Activated T-cell treated with anti-CD3 and anti-CD28 coated beads for 24 hours (primary cell): Measurements from ENCODE around the gene NAA15.
A peak's percentile ranks its signal among the peaks of the same experiment; 100 is the strongest.
"Not testable (repeated sequence)": the region's sequence is repeated elsewhere in the genome, so short reads cannot be mapped to it uniquely, and the experiment has no call there.

Experiments used
- DNase-seq: peaks from one replicate; pipeline ENCODE4 v3.0.0-alpha.2; 2020; ENCODE audit warnings: low read depth

NAA15 gene

DNA sequence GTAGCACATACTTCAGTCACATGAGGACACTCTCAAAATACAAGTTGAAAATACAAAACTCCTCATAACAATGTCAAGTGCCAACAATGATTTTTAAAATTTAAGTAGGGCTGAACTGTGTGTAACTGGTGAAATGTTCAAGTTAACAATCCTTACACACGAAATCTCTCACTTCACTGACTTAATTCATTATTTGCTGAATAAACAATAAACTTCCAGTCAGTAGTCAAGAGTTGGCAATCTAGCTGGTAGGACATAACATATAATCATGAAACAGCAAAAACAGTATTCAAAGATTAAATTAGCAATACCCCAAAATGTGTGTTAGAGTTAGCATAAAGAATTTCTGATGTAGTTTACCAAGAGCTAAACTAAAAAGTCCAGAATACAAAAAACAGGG lies 150.7 kb downstream of the NAA15 start:
- no peak for DNase-seq

- DNase-seq: peak; percentile 50
Measured at GRCh38 chr4:139453041-139453370, 151.7 kb downstream of the NAA15 start.

DNA sequence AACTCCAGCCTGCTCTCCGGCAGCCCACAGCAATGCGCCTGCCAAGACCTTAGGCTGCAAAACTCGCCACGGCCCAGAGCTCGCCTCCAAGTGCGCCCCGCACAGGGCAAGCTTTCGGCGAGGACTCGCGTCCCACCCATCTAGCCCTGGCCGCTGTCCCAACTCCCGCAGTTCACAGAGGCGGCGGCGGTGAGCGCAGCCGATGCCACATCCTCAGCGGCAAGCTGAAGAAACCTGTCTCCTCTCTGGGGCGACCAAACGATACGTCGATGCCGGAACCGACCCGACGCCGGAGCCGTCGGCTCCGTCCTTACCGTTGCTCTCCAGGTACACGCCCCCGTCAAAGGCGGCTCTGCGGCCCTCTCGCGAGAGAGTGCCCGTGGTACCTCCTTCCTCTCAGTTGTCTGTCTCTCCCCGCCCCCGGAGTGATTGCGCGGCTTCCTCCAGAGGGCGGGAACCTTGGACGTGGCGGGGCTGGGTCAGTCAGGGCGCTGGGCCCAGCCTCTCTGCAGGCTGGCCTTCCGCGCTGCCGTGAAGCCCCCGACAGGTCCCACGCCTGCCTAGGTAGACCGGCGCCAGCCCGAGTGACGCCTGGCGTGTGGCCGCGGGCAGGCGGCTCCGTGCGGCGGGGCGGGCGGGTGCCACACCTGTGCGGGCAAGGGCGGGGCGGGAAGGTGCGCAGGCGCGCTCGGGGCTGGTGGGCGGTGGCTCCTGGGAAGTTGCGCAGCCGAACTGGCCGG lies 152.2 kb downstream of the NAA15 start:
- peak; percentile 94 for DNase-seq

GRCh38 chr4:139454111-139455045 lies 153.1 kb downstream of the NAA15 start, which contains the start of gene RAB33B:
RAB33B (plus strand) TSS chr4:139454121; CDS start chr4:139454196, 75 bp downstream.
- DNase-seq: no peak

DNA sequence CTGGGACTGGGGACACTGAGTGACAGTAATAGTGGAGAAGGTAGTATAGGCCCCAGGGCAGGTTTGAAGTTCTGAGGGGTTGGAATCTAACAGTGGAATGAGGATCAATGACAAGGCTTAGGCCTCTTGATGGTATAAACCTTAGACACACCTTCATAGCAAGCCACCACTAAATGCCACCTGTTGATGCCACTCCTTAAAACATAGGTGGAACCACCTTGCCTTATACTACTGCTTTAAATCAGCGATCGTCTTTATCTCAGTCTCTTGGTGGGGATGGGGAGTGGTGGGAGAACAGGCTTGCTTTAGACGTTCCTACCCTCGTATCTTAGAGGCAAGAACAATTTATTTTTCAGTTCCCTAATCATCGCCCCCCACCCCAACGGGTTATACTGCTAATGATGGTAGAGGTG lies 153.8 kb downstream of the NAA15 start:
- DNase-seq: no peak

- no peak for DNase-seq
Measured at GRCh38 chr4:139457318-139457717, 156.0 kb downstream of the NAA15 start.

DNA sequence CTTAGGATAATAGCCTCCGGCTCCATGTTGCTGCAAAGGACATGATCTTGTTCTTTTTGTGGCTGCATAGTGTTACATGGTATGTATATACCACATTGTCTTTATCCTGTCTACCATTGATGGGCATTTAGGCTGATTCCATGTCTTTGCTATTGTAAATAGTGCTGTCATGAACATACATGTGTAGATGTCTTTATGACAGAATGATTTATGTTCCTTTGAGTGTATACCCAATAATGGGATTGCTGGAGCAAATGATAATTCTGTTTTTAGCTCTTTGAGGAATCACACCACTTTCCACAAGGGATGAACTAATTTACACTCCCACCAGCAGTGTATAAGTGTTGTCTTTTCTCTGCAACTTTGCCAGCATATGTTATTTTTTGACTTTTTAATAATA lies 157.2 kb downstream of the NAA15 start:
- no peak for DNase-seq

DNA sequence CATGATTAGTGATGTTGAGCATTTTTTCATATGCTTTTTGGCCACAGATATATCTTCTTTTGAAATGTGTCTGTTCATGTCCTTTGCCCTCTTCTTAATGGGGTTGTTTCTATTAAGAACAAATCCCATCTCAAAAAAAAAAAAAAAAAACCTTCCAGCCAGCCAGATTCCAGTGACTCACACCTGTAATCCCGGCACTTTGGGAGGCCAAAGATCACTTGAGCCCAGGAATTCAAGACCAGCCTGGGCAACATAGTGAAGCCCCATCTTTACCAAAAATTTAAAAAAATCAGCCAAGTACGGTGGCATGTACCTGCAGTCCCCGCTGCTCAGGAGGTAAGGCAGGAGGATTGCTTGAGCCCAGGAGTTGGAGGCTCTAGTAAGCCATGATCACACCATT lies 157.7 kb downstream of the NAA15 start:
- DNase-seq: no peak

- no peak for DNase-seq
Measured at GRCh38 chr4:139460565-139460964, 159.3 kb downstream of the NAA15 start.

- no peak for DNase-seq
Measured at GRCh38 chr4:139461022-139461628, 159.8 kb downstream of the NAA15 start.

DNA sequence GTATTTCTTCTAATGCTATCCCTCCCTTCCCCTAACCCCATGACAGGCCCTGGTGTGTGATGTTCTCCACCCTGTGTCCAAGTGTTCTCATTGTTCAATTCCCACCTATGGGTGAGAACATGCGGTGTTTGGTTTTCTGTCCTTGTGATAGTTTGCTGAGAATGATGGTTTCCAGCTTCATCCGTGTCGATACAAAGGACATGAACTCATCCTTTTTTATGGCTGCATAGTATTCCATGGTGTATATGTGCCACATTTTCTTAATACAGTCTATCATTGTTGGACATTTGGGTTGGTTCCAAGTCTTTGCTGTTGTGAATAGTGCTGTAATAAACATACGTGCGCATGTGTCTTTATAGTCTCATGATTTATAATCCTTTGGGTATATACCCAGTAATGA lies 163.2 kb downstream of the NAA15 start:
- not testable (repeated sequence) for DNase-seq

GRCh38 chr4:139465922-139466321 lies 164.6 kb downstream of the NAA15 start:
- DNase-seq: no peak

- DNase-seq: not testable (repeated sequence)
Measured at GRCh38 chr4:139468756-139469155, 167.5 kb downstream of the NAA15 start.

DNA sequence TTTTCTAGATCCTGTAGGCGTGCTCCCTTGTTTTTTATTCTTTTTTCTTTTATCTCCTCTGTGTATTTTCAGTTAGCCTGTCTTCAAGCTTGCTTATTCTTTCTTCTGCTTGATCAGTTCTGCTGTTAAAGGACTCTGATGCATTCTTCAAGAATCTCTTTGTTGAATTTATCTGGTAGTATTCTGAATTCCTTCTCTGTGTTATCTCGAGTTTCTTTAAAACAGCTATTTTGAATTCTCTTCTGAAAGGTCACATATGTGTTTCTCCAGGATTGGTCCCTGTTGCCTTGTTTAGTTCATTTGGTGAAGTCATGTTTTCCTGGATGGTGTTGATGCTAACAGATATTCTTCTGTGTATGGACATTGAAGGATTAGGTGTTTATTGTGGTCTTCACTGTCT lies 167.9 kb downstream of the NAA15 start:
- no peak for DNase-seq
